ENCODE data around the gene CLN5. TPM values are rescaled to one million over a fixed set of nuclear protein-coding genes. Genes with fewer than 3 reads are reported as not detected.
"Not testable (repeated sequence)": the region's sequence is repeated elsewhere in the genome, so short reads cannot be mapped to it uniquely, and the experiment has no call there.

The CLN5 gene
- total RNA-seq, 1 donor from 2014 or later, result 38.2 TPM

DNA sequence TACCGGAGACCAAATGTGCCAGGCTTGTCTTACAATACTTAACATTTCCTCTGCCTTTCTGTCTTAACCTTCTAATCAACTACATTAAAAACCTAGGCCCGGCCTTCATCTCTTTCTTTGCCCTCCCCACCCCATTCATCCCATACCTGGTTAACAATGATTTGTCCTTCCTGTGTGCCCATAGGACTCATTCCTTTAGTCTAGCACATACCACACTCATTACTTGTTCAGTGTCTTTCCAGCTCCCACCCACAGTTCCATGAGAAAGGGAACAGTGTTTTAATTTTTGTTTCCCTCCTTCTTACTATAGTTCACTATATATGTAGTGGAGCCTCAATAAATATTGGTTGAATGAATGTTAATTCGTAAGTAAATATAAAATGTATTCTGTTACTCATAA is 2.4 kb downstream of the CLN5 start:
- no peak overlapping the region for H3K4me3 ChIP-seq
- H3K4me1 ChIP-seq, result peaks cover 16% of the 10 kb centered on the region
- intact Hi-C loops (cut with DNase I), result no loop called here
- no peak overlapping the region for H3K27ac ChIP-seq
- TF ChIP-seq, protein P1, sequence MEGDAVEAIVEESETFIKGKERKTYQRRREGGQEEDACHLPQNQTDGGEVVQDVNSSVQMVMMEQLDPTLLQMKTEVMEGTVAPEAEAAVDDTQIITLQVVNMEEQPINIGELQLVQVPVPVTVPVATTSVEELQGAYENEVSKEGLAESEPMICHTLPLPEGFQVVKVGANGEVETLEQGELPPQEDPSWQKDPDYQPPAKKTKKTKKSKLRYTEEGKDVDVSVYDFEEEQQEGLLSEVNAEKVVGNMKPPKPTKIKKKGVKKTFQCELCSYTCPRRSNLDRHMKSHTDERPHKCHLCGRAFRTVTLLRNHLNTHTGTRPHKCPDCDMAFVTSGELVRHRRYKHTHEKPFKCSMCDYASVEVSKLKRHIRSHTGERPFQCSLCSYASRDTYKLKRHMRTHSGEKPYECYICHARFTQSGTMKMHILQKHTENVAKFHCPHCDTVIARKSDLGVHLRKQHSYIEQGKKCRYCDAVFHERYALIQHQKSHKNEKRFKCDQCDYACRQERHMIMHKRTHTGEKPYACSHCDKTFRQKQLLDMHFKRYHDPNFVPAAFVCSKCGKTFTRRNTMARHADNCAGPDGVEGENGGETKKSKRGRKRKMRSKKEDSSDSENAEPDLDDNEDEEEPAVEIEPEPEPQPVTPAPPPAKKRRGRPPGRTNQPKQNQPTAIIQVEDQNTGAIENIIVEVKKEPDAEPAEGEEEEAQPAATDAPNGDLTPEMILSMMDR (IDR thresholded peaks at IDR 0.05), result no peak
- no peak for ATAC-seq
- DNase-seq, result no peak
- H3K9me3 ChIP-seq, result no peaks in the 10 kb centered on the region
- peaks cover 29% of the 10 kb centered on the region for H3K36me3 ChIP-seq
- H3K27me3 ChIP-seq (ENCODE audit: low read depth), result no peaks in the 10 kb centered on the region

DNA sequence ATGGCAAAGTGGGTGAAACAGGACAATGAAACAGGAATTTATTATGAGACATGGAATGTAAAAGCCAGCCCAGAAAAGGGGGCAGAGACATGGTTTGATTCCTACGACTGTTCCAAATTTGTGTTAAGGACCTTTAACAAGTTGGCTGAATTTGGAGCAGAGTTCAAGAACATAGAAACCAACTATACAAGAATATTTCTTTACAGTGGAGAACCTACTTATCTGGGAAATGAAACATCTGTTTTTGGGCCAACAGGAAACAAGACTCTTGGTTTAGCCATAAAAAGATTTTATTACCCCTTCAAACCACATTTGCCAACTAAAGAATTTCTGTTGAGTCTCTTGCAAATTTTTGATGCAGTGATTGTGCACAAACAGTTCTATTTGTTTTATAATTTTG is 8.6 kb downstream of the CLN5 start:
- intact Hi-C loops (cut with DNase I), result no loop called here
- Histone ChIP-seq H3K36me3 (peaks cover 43% of the 10 kb centered on the region), H3K4me1 (peaks cover 20% of the 10 kb centered on the region), H3K9me3 (no peaks in the 10 kb centered on the region), H3K27me3 (ENCODE audit: low read depth) (no peaks in the 10 kb centered on the region), H3K4me3 (no peak overlapping the region), H3K27ac (no peak overlapping the region)
- TF ChIP-seq, protein P1 (IDR thresholded peaks at IDR 0.05), result no peak
- no peak for DNase-seq
- ATAC-seq, result no peak

DNA sequence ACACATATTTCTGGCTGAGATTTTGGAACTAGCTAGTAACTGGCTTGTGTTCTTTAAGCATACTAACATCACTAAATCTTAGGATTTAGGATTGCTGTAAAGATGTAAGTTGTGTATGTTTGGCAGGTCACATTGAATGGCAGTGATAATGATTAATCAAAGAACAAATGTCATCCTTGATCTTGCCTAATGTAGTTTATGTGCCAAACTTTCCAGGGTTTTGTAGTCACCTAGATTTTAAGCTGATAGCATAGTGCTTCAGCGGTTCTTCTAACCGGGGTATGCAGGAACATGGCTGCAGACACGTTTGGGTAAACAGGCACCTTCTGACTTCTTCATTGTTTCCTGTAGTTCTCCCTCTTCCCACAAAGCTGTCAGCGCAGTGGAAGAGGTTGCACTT is 9.7 kb downstream of the CLN5 start:
- DNase-seq (no peak), ATAC-seq (peak in 1 of 2 donors; percentile 31)
- intact Hi-C loops (cut with DNase I), result no loop called here
- Histone ChIP-seq H3K4me3 (no peak overlapping the region), H3K4me1 (peaks cover 24% of the 10 kb centered on the region), H3K9me3 (no peaks in the 10 kb centered on the region), H3K36me3 (peaks cover 42% of the 10 kb centered on the region), H3K27me3 (ENCODE audit: low read depth) (no peaks in the 10 kb centered on the region), H3K27ac (no peak overlapping the region)
- TF ChIP-seq, protein P1 (IDR thresholded peaks at IDR 0.05), result no peak

DNA sequence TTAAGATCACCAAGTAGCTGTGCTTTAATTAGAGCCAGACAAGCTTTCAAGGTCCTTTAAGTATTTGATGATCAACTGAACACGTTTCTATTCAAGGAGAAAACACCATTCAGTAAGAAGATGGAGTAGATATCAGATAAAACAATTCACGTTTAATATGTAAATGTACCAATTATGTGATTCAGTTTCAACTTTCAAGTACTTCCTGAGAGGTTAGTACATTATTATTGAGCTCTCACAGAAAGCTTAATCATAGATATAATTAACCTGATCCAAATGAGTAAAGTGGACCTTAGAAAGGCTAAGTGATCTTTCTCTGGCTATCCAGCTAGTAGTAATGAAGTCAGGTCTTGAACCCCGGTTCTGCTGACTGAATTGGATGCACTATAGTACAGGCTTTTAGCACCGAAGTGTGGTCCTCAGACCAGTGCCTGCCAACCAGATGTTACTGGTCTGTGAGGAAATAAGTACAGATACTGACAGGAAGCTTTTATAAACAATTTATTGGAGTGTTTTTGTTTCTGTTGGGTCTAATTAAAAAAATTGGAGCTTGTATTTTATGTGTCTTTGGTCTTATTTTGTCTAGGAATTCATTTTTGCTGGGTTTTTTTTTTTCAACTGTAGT is 10.2 kb downstream of the CLN5 start:
- H3K4me1 ChIP-seq, result peaks cover 25% of the 10 kb centered on the region
- TF ChIP-seq, protein P1 (IDR thresholded peaks at IDR 0.05), result no peak
- intact Hi-C loops (cut with DNase I), result no loop called here
- H3K9me3 ChIP-seq, result no peaks in the 10 kb centered on the region
- ATAC-seq (peak in 1 of 2 donors; percentile 44), DNase-seq (no peak)
- no peak overlapping the region for H3K27ac ChIP-seq
- H3K27me3 ChIP-seq (ENCODE audit: low read depth), result no peaks in the 10 kb centered on the region
- H3K36me3 ChIP-seq, result peaks cover 42% of the 10 kb centered on the region
- H3K4me3 ChIP-seq, result no peak overlapping the region

DNA sequence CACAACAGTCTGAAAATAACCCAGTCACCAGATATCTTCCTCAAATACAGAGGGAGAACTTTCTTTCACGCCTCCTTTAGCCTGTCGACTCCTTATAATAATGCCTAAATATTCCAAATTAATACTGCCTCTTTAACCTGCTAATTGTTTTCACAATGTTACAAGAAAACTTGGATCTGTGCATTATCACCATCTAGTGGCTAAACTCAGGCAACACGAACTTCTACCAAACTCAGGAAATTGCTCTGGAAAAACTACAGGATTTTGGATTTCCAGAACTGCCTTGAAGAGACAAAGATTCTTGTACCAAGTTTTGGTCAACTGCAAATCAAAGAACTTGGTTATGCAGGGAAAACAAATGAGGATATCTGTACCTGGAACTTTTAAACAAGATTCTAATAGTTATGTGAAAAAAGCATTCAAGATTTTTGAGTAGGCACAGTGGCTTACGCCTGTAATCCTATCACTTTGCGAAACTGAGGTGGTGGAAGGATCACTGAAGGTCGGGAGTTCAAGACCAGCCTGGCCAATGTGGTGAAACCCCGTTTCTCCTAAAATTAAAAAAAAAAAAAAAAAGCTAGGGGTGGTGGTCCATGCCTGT is 10.8 kb downstream of the CLN5 start:
- TF ChIP-seq, protein P1 (IDR thresholded peaks at IDR 0.05), result peak; percentile 58
- Histone ChIP-seq H3K36me3 (peaks cover 46% of the 10 kb centered on the region), H3K4me1 (peaks cover 26% of the 10 kb centered on the region), H3K27ac (no peak overlapping the region), H3K4me3 (no peak overlapping the region), H3K9me3 (no peaks in the 10 kb centered on the region), H3K27me3 (ENCODE audit: low read depth) (no peaks in the 10 kb centered on the region)
- peak in 1 of 2 donors; percentile 58 for ATAC-seq
- intact Hi-C loops (cut with DNase I), result no loop called here
- no peak for DNase-seq

DNA sequence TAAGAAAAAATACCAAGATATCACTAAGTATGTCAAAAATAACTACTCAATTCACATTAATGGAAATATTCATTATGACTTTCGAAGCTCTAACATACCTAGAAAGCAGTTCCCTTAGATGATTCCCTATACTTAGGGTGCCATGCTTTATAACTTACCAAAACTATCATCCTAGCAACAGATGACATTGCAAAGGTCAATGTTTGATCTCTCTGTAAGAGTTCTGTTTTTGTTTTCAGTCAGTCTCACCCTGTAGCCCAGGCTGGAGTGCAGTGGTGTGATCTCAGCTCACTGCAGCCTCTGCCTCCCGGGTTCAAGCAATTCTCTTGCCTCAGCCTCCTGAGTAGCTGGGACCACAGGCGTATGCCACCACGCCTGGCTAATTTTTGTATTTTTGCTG is 16.5 kb downstream of the CLN5 start:
- H3K27me3 ChIP-seq (ENCODE audit: low read depth); H3K4me3 ChIP-seq; intact Hi-C loops (cut with DNase I); H3K27ac ChIP-seq; H3K9me3 ChIP-seq; DNase-seq: not testable (repeated sequence)
- peak in 1 of 2 donors; percentile 34 for ATAC-seq
- H3K4me1 ChIP-seq, result peaks cover 20% of the 10 kb centered on the region
- peaks cover 74% of the 10 kb centered on the region for H3K36me3 ChIP-seq
